ENCODE data around the gene MED15. TPM values are rescaled to one million over a fixed set of nuclear protein-coding genes. Genes with fewer than 3 reads are reported as not detected.
A peak's percentile ranks its signal among the peaks of the same experiment; 100 is the strongest.

The MED15 gene
- total RNA-seq, 3 donors from 2014 or later (not counting 1 experiment from before 2014, with no cell fraction given): 269 to 291 (median 270) TPM

GRCh38 chr22:20562607-20563465 is 55.4 kb downstream of the MED15 start:
- Mint-ChIP-seq H3K9me3 (peaks cover 0 to 6% of the 10 kb centered on the region in 2 donors), H3K4me1 (peaks cover 62 to 69% of the 10 kb centered on the region in 2 donors), H3K27me3 (ENCODE audit: low read depth in 2 of 2) (no peaks in the 10 kb centered on the region), H3K36me3 (peaks cover 12% of the 10 kb centered on the region), H3K4me3 (peak overlapping the region; percentile 89), H3K27ac (peak overlapping the region; percentile 94 to 95)
- Histone ChIP-seq H3K36me3 (ENCODE audit: control insufficient read depth, insufficient read depth, low read length) (peaks cover 49% of the 10 kb centered on the region), H3K27me3 (ENCODE audit: control insufficient read depth, insufficient read depth, low read length) (no peaks in the 10 kb centered on the region), H3K4me3 (ENCODE audit: low read length) (no peak overlapping the region), H3K27ac (ENCODE audit: low read length) (peak overlapping the region; percentile 47), H3K9me3 (ENCODE audit: control insufficient read depth, insufficient read depth, low read length) (no peaks in the 10 kb centered on the region), H3K4me1 (ENCODE audit: control insufficient read depth, insufficient read depth, low read length) (peaks cover 64% of the 10 kb centered on the region)
- intact Hi-C loops (cut with micrococcal nuclease): loop anchor here (10.0 kb wide), 1 partner anchor 138 kb away; no protein-coding TSS in a partner anchor
- ATAC-seq: no peak
- DNase-seq: no peak
- 71% methylated on average over 12 of the region's 14 CpGs for WGBS (ENCODE audit: insufficient coverage)
- TF ChIP-seq, protein P1, sequence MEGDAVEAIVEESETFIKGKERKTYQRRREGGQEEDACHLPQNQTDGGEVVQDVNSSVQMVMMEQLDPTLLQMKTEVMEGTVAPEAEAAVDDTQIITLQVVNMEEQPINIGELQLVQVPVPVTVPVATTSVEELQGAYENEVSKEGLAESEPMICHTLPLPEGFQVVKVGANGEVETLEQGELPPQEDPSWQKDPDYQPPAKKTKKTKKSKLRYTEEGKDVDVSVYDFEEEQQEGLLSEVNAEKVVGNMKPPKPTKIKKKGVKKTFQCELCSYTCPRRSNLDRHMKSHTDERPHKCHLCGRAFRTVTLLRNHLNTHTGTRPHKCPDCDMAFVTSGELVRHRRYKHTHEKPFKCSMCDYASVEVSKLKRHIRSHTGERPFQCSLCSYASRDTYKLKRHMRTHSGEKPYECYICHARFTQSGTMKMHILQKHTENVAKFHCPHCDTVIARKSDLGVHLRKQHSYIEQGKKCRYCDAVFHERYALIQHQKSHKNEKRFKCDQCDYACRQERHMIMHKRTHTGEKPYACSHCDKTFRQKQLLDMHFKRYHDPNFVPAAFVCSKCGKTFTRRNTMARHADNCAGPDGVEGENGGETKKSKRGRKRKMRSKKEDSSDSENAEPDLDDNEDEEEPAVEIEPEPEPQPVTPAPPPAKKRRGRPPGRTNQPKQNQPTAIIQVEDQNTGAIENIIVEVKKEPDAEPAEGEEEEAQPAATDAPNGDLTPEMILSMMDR (IDR thresholded peaks at IDR 0.05): no peak

GRCh38 chr22:20563466-20563906 is 56.1 kb downstream of the MED15 start:
- no peaks in the 10 kb centered on the region for H3K27me3 ChIP-seq (ENCODE audit: control insufficient read depth, insufficient read depth, low read length)
- peaks cover 0 to 6% of the 10 kb centered on the region in 2 donors for H3K9me3 Mint-ChIP-seq
- DNase-seq (no peak), ATAC-seq (peak; percentile 21 to 49 (median 48))
- H3K27me3 Mint-ChIP-seq (ENCODE audit: low read depth in 2 of 2): no peaks in the 10 kb centered on the region
- H3K4me3 Mint-ChIP-seq: peak overlapping the region; percentile 89
- peaks cover 52% of the 10 kb centered on the region for H3K36me3 ChIP-seq (ENCODE audit: control insufficient read depth, insufficient read depth, low read length)
- peaks cover 10% of the 10 kb centered on the region for H3K36me3 Mint-ChIP-seq
- peaks cover 64% of the 10 kb centered on the region for H3K4me1 ChIP-seq (ENCODE audit: control insufficient read depth, insufficient read depth, low read length)
- H3K9me3 ChIP-seq (ENCODE audit: control insufficient read depth, insufficient read depth, low read length): no peaks in the 10 kb centered on the region
- TF ChIP-seq, protein P1 (IDR thresholded peaks at IDR 0.05): no peak
- intact Hi-C loops (cut with micrococcal nuclease): loop anchor here (10.0 kb wide), 1 partner anchor 139 kb away; no protein-coding TSS in a partner anchor
- no peak overlapping the region for H3K4me3 ChIP-seq (ENCODE audit: low read length)
- H3K4me1 Mint-ChIP-seq: peaks cover 61 to 68% of the 10 kb centered on the region in 2 donors
- WGBS (ENCODE audit: insufficient coverage): 26% methylated on average over 3 of the region's 4 CpGs
- H3K27ac ChIP-seq (ENCODE audit: low read length): peak overlapping the region; percentile 47
- H3K27ac Mint-ChIP-seq: peak overlapping the region; percentile 94 to 95

GRCh38 chr22:20563941-20564371 is 56.5 kb downstream of the MED15 start:
- TF ChIP-seq, protein P1 (IDR thresholded peaks at IDR 0.05): no peak
- no peak for ATAC-seq
- no peaks in the 10 kb centered on the region for H3K27me3 Mint-ChIP-seq (ENCODE audit: low read depth in 2 of 2)
- 74% methylated on average over 13 of the region's 13 CpGs for WGBS (ENCODE audit: insufficient coverage)
- peak overlapping the region; percentile 94 to 95 for H3K27ac Mint-ChIP-seq
- peak overlapping the region; percentile 89 for H3K4me3 Mint-ChIP-seq
- Histone ChIP-seq H3K9me3 (ENCODE audit: control insufficient read depth, insufficient read depth, low read length) (no peaks in the 10 kb centered on the region), H3K27ac (ENCODE audit: low read length) (peak overlapping the region; percentile 47), H3K36me3 (ENCODE audit: control insufficient read depth, insufficient read depth, low read length) (peaks cover 52% of the 10 kb centered on the region), H3K4me3 (ENCODE audit: low read length) (no peak overlapping the region), H3K27me3 (ENCODE audit: control insufficient read depth, insufficient read depth, low read length) (no peaks in the 10 kb centered on the region), H3K4me1 (ENCODE audit: control insufficient read depth, insufficient read depth, low read length) (peaks cover 64% of the 10 kb centered on the region)
- no peak for DNase-seq
- peaks cover 5% of the 10 kb centered on the region for H3K36me3 Mint-ChIP-seq
- peaks cover 61 to 68% of the 10 kb centered on the region in 2 donors for H3K4me1 Mint-ChIP-seq
- intact Hi-C loops (cut with micrococcal nuclease): loop anchor here (10.0 kb wide), 1 partner anchor 139 kb away; no protein-coding TSS in a partner anchor
- H3K9me3 Mint-ChIP-seq: peaks cover 0 to 4% of the 10 kb centered on the region in 2 donors
